Measurements from ENCODE around the gene MRPL47.

- TF ChIP-seq EZH2 (IDR thresholded peaks at IDR 0.05) (no peak), POLR2AphosphoS5 (IDR thresholded peaks at IDR 0.05; ENCODE audit: borderline replicate concordance, low read depth, low read length) (no peak), FOXP2 (optimal IDR thresholded peaks at IDR 0.05; ENCODE audit: control extremely low read depth, extremely low read length, insufficient read depth) (no peak)
These were observed 13.1 kb downstream of the MRPL47 start for GRCh38 chr3:179591313-179591712.

All from SK-N-MC (cell line).